T-helper 2 cell (primary cell): ENCODE results near the gene AKTIP.
A peak's percentile ranks its signal among the peaks of the same experiment; 100 is the strongest.
"Not testable (repeated sequence)": the region's sequence is repeated elsewhere in the genome, so short reads cannot be mapped to it uniquely, and the experiment has no call there.

Experiments used
- DNase-seq, 5 experiments: peaks; one replicate each; pipeline versions ENCODE4 v3.0.0 to v3.0.0-alpha.2; 2012 to 2022
- total RNA-seq, 2 donors: gene quantifications; one replicate each; lab custom pipeline; 2026; lab: John Stamatoyannopoulos, UW

AKTIP gene
- total RNA-seq, result 42.4 to 50.9 reads per million in 2 donors

- peak in 2 of 5 experiments; percentile 55 for DNase-seq
Measured at GRCh38 chr16:53502331-53503269, at the start of gene AKTIP. Gene AKTIP, minus strand, starts transcription at chr16:53503209. Its CDS starts 2,950 bp downstream, at chr16:53500259.

- DNase-seq, result peak in 4 of 5 experiments; percentile 15 to 83 (median 30)
Measured at GRCh38 chr16:53549970-53550690, 47.1 kb upstream of the AKTIP start.

GRCh38 chr16:53546988-53547391 is 44.0 kb upstream of the AKTIP start:
- DNase-seq, result no peak

- peak in 3 of 5 experiments; percentile 34 to 68 (median 39) for DNase-seq
Measured at GRCh38 chr16:53545433-53545832, 42.4 kb upstream of the AKTIP start.

- no peak for DNase-seq
Measured at GRCh38 chr16:53542283-53542682, 39.3 kb upstream of the AKTIP start.

GRCh38 chr16:53541326-53541725 is 38.3 kb upstream of the AKTIP start:
- DNase-seq, result no peak

GRCh38 chr16:53539759-53540718 is 37.0 kb upstream of the AKTIP start:
- DNase-seq, result not testable (repeated sequence)

GRCh38 chr16:53539346-53539745 is 36.3 kb upstream of the AKTIP start:
- DNase-seq, result not testable (repeated sequence)

GRCh38 chr16:53537626-53538025 is 34.6 kb upstream of the AKTIP start:
- DNase-seq, result peak in 2 of 5 experiments; percentile 40 to 56

- DNase-seq, result peak in 1 of 5 experiments; percentile 31
Measured at GRCh38 chr16:53534206-53534605, 31.2 kb upstream of the AKTIP start.

- DNase-seq, result no peak
Measured at GRCh38 chr16:53530741-53531140, 27.7 kb upstream of the AKTIP start.

- DNase-seq, result no peak
Measured at GRCh38 chr16:53530046-53530445, 27.0 kb upstream of the AKTIP start.

GRCh38 chr16:53529513-53529912 is 26.5 kb upstream of the AKTIP start:
- no peak for DNase-seq

GRCh38 chr16:53528797-53529196 is 25.8 kb upstream of the AKTIP start:
- DNase-seq, result no peak

GRCh38 chr16:53523971-53524548 is 21.1 kb upstream of the AKTIP start:
- DNase-seq, result no peak

GRCh38 chr16:53523126-53523804 is 20.3 kb upstream of the AKTIP start:
- no peak for DNase-seq

- peak in 2 of 5 experiments; percentile 33 to 49 for DNase-seq
Measured at GRCh38 chr16:53519417-53520091, 16.5 kb upstream of the AKTIP start.

GRCh38 chr16:53518550-53519416 is 15.8 kb upstream of the AKTIP start:
- DNase-seq, result peak; percentile 38 to 99 (median 65)

GRCh38 chr16:53517851-53518250 is 14.8 kb upstream of the AKTIP start:
- DNase-seq, result peak in 1 of 5 experiments; percentile 62

GRCh38 chr16:53515811-53516210 is 12.8 kb upstream of the AKTIP start:
- no peak for DNase-seq
